Nucleus accumbens (tissue), 56 donors: ENCODE results near the gene TMEM37.

ENCODE experiments used
- DNase-seq, 56 donors: peaks; one replicate each; lab custom pipeline; 2025; lab: John Stamatoyannopoulos, UW

Gene TMEM37

GRCh38 chr2:119416299-119416923 is 15.2 kb upstream of the TMEM37 start:
- DNase-seq: no peak

- no peak for DNase-seq
Observed at GRCh38 chr2:119417908-119418307, 13.7 kb upstream of the TMEM37 start.

- DNase-seq: no peak
Observed at GRCh38 chr2:119419065-119419464, 12.6 kb upstream of the TMEM37 start.

DNA sequence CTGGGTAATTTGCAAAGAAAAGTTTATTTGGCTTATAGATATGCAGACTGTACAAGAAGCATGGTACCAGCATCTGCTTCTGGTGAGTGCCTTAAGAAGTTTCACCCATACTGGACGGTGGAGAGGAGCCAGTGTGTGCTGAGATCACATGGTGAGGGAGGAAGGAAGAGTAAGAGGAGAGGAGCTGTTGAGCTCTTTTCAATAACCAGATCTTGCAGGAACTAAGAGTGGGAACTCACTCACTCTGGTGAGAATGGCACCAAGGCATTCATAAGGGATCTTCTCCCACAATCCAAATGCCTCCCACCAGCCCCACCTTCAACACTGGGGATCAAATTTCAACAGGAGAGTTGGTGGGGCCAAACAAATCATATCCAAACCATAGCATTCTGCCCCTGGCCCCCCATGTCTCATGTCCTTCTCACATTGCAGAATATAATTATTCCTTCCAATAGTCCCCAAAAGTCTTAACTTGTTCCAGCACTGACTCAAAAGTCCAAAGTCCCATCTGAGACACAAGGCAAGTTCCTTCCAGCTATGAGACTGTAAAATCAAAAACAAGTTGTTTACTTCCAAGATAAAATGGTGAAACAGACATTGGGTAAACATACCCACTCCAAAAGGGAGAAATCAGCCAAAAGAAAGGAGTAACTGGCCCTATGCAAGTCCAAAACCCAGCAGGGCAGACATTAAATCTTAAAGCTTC is 11.7 kb upstream of the TMEM37 start:
- no peak for DNase-seq

DNA sequence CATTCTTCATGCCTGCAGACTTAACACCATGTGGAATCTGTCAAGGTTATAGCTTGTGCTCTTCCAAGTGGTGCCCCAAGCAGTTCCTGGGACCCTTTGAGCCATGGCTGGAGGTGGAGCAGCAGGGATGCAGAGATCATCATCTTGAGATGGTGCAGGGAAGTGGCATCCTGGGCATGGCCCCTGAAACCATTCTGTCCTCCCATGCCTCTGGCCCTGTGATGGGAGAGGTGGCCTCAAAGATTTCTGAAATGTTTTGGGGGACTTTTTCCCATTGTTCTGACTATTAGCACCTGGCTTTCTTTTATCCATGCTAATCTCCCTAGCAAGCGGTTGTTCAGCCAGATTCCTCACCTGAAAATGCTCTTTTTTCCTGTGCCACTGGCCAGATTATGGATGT is 10.3 kb upstream of the TMEM37 start:
- no peak for DNase-seq

DNA sequence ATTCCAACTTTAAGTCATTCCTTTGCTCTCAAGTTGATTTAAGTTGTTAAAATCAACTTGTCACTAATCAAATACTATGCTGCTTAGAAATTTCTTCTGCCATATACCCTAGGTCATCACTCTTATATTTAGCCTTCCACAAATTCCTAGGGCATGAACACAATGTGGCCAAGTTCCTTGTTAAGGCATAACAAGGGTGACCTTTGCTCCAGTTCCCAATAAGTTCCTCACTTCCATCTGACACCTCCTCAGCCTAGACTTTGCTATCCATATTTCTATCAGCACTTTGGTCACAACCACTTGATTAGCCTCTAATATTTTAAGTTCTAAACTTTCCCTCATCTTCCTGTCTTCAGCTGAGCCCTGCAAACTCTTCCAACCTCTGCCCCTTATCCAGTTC is 9.9 kb upstream of the TMEM37 start:
- no peak for DNase-seq

GRCh38 chr2:119422360-119423107 is 9.1 kb upstream of the TMEM37 start:
- DNase-seq: no peak

DNA sequence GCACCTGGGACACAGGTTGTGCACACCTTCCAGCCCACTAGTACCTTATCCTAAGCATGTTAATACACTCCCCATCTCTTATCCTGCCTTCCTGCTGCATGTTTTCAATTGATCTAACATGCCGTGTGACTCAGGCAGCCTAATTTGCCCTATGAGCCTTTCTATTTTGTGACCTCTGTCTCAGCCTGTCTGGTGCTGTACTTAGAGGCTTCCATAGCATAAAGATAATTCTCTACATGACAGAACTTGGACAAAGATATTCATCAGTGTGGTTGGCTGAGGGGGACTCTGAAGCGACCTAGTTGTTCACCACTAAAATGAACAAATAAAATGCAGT is 8.6 kb upstream of the TMEM37 start:
- no peak for DNase-seq

GRCh38 chr2:119423811-119424210 is 7.8 kb upstream of the TMEM37 start:
- no peak for DNase-seq

DNA sequence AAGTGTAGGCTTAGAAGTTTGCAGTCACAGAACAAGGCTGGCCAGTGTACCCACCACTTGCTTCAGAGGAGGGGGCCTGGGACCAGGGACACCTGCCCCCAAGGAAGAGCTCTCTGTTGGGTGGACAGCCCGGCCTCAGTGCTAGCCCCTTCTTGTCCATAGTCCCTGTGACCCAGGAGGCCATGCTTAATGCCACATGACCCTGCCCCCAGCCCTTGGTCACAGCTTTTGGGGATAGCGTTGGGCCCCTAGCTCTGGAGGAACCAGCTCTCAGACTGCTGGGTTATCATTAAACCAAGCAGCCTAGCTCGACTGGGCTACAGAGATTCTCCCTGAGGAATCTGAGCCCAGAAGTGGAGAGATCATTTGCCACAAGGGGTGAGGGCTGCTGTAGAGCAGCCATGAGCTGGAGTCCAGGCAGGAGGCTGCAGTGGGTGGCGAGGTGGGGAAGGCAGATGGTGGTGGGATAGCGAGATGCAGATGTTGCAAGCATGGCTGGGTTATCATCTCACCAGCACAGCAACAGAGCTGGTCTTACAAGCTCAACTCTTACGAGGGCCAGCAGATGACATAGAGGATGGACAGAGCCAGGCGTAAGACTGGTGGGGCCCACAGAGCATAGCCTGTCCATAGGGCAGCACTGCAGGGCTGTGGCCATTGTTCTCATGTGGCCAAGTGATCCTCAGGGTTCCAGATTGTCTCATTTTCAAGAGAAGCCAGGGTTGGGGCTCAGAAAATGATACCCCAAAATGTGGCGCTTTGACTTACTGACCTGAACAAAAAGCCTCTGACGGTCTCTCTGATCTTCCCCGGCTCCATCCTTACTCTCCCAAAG is 7.2 kb upstream of the TMEM37 start:
- DNase-seq: no peak

GRCh38 chr2:119425119-119425405 is 6.6 kb upstream of the TMEM37 start:
- DNase-seq: no peak

DNA sequence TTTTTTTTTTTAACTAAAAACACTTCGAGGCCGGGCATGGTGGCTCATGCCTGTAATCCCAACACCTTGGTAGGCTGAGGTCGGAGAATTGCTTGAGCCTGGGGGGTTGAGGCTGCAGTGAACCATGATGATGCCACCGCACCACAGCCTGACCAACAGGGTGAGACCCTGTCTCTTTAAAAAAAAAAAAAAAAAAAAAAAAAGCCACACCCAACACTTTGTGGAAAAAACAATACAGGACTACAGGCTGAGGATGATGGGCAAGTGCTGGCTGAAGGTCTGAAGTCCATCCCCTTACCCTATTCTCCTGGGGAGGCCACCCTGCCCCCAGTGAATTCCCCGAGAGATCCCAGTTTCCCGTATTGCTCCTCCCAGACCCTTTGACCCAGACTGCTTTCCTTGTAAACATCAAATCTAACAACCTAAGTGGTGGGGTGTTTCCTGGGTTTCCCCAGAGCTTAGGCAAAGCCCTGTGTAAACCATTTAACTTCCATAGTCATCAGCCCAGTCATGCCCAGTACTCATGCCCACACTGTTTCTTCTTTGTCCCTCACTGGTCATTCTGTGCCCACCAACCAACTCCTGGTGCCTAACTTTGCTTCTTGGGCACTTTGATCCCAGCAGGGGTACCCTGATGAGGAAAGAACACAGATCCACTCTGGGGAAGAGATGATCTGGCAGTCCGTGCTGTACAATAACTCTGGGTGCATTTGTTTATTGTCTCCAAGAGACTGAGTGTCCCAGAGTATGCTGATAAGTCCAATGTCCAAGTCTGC is 5.8 kb upstream of the TMEM37 start:
- no peak for DNase-seq

- DNase-seq: no peak
Observed at GRCh38 chr2:119426396-119426675, 5.3 kb upstream of the TMEM37 start.

GRCh38 chr2:119426801-119427395 is 4.8 kb upstream of the TMEM37 start:
- no peak for DNase-seq

DNA sequence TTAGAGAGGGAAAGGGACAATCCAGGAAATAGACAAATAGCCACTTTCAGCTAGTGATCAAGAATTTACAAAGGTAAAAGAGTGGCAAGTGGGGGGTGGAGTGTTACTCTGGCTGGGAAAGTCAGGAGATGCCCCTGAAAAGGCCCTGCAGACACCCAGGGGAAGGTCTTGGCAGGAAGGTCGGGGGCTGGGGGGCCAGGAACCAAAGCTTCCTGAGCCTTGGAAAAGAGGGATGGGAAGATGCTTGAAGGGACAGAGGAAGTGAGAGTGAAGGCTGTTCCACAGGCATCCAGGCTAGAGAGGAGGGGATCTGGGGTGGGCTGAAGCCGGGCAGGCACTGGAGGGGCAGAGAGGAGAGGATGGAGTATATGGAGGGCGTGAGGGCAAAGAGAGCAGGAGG is 3.9 kb upstream of the TMEM37 start:
- no peak for DNase-seq

GRCh38 chr2:119428488-119429224 is 3.0 kb upstream of the TMEM37 start:
- no peak for DNase-seq

GRCh38 chr2:119429225-119429981 is 2.3 kb upstream of the TMEM37 start:
- DNase-seq: no peak

DNA sequence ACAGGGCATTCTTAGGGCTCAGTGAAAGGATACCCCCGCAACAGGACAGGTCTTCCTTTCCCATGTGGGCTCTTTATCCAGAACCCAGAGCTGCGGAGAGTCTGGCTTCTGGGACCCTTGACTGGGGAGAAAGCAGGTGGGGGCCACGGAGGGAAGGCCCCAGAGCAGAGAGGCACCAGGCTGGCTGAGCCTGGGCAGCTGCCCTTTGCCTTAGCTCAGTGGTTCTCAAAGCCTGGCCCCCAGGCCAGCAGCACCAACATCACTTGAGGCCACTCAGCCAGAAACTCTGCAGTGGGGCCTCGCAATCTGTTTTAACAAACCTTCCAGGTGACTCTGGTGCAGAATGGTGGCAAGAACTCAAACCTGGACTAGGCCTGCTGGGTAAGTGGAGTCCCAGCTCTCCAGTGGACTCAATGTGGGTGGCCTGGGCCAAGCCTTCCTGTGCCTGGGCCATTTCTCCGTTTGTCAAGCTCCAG is 1.6 kb upstream of the TMEM37 start:
- no peak for DNase-seq
